Mucosa of stomach (tissue), 1 donor: ENCODE results near the gene IL31.
A peak's percentile ranks its signal among the peaks of the same experiment; 100 is the strongest.

Experiments
- H3K27me3 ChIP-seq: one replicate; pipeline ENCODE4 v1.7.0; 2013; ENCODE audit warnings: mild to moderate bottlenecking, low read length; ENCODE audit not compliant: control insufficient read depth, insufficient read depth
- H3K36me3 ChIP-seq: one replicate; pipeline ENCODE4 v1.7.0; 2013; ENCODE audit warnings: low read length; ENCODE audit not compliant: control insufficient read depth, insufficient read depth
- H3K4me1 ChIP-seq: one replicate; pipeline ENCODE4 v1.7.0; 2013; ENCODE audit warnings: mild to moderate bottlenecking, low read length; ENCODE audit not compliant: control insufficient read depth, insufficient read depth
- H3K4me3 ChIP-seq: one replicate; pipeline ENCODE4 v1.7.0; 2013; ENCODE audit warnings: low read length
- H3K9ac ChIP-seq: one replicate; pipeline ENCODE4 v1.7.0; 2013; ENCODE audit warnings: mild to moderate bottlenecking, low read length, moderate library complexity
- H3K9me3 ChIP-seq: one replicate; pipeline ENCODE4 v1.7.0; 2013; ENCODE audit warnings: mild to moderate bottlenecking, low read length, moderate library complexity; ENCODE audit not compliant: control insufficient read depth
- donor health status: Pancreatic carcinoma.

Gene IL31

GRCh38 chr12:122174155-122174845 is at the start of gene IL31:
IL31 (minus strand) TSS chr12:122174221; CDS start chr12:122174172, 49 bp downstream.
- Histone ChIP-seq H3K27me3 (peaks cover 4% of the 10 kb centered on the region), H3K36me3 (no peaks in the 10 kb centered on the region), H3K9me3 (no peaks in the 10 kb centered on the region), H3K9ac (no peak within 1 kb of the TSS), H3K4me3 (no peak within 1 kb of the TSS), H3K4me1 (no peaks in the 10 kb centered on the region)

- H3K36me3 ChIP-seq: peaks cover 10% of the 10 kb centered on the region
Observed at GRCh38 chr12:122216445-122216844, 42.4 kb upstream of the IL31 start.

GRCh38 chr12:122215771-122216170 is 41.8 kb upstream of the IL31 start:
- Histone ChIP-seq H3K9me3 (no peaks in the 10 kb centered on the region), H3K36me3 (peaks cover 10% of the 10 kb centered on the region), H3K9ac (no peak overlapping the region), H3K27me3 (no peaks in the 10 kb centered on the region), H3K4me1 (no peaks in the 10 kb centered on the region), H3K4me3 (no peak overlapping the region)

More at GRCh38 chr12:122216445-122216844, 42.4 kb upstream of the IL31 start:
- Histone ChIP-seq H3K27me3 (no peaks in the 10 kb centered on the region), H3K9me3 (no peaks in the 10 kb centered on the region), H3K4me1 (no peaks in the 10 kb centered on the region), H3K4me3 (no peak overlapping the region), H3K9ac (no peak overlapping the region)

- no peaks in the 10 kb centered on the region for H3K9me3 ChIP-seq
- H3K4me1 ChIP-seq: peaks cover under 1% of the 10 kb centered on the region
- H3K36me3 ChIP-seq: peaks cover 9% of the 10 kb centered on the region
- H3K27me3 ChIP-seq: peaks cover 29% of the 10 kb centered on the region
- no peak overlapping the region for H3K4me3 ChIP-seq
- no peak overlapping the region for H3K9ac ChIP-seq
Observed at GRCh38 chr12:122208073-122208820, 34.2 kb upstream of the IL31 start.

- Histone ChIP-seq H3K9me3 (no peaks in the 10 kb centered on the region), H3K36me3 (peaks cover 9% of the 10 kb centered on the region), H3K27me3 (peaks cover 34% of the 10 kb centered on the region)
Observed at GRCh38 chr12:122207391-122207790, 33.4 kb upstream of the IL31 start.

GRCh38 chr12:122206976-122207375 is 33.0 kb upstream of the IL31 start:
- Histone ChIP-seq H3K4me3 (no peak overlapping the region), H3K9ac (no peak overlapping the region), H3K27me3 (peaks cover 38% of the 10 kb centered on the region), H3K36me3 (peaks cover 9% of the 10 kb centered on the region), H3K9me3 (no peaks in the 10 kb centered on the region), H3K4me1 (peaks cover 6% of the 10 kb centered on the region)

More at GRCh38 chr12:122207391-122207790, 33.4 kb upstream of the IL31 start:
- Histone ChIP-seq H3K9ac (no peak overlapping the region), H3K4me3 (no peak overlapping the region), H3K4me1 (peaks cover 6% of the 10 kb centered on the region)

- H3K27me3 ChIP-seq: peaks cover 43% of the 10 kb centered on the region
- H3K9me3 ChIP-seq: no peaks in the 10 kb centered on the region
- no peak overlapping the region for H3K4me3 ChIP-seq
- no peak overlapping the region for H3K9ac ChIP-seq
- peaks cover 6% of the 10 kb centered on the region for H3K4me1 ChIP-seq
- peaks cover 9% of the 10 kb centered on the region for H3K36me3 ChIP-seq
Observed at GRCh38 chr12:122206111-122206881, 32.3 kb upstream of the IL31 start.

- Histone ChIP-seq H3K9me3 (no peaks in the 10 kb centered on the region), H3K9ac (no peak overlapping the region), H3K36me3 (peaks cover 9% of the 10 kb centered on the region), H3K27me3 (peaks cover 53% of the 10 kb centered on the region), H3K4me1 (peaks cover 13% of the 10 kb centered on the region), H3K4me3 (no peak overlapping the region)
Observed at GRCh38 chr12:122205053-122205925, 31.3 kb upstream of the IL31 start.

GRCh38 chr12:122204167-122205052 is 30.4 kb upstream of the IL31 start:
- no peaks in the 10 kb centered on the region for H3K9me3 ChIP-seq
- peaks cover 15% of the 10 kb centered on the region for H3K4me1 ChIP-seq
- H3K9ac ChIP-seq: peak overlapping the region; percentile 15
- H3K27me3 ChIP-seq: peaks cover 59% of the 10 kb centered on the region
- no peak overlapping the region for H3K4me3 ChIP-seq
- H3K36me3 ChIP-seq: peaks cover 9% of the 10 kb centered on the region

GRCh38 chr12:122203301-122204166 is 29.5 kb upstream of the IL31 start, which contains the start of gene B3GNT4:
B3GNT4 (plus strand) TSS chr12:122203709; CDS start chr12:122204619, 910 bp downstream.
- Histone ChIP-seq H3K27me3 (peaks cover 59% of the 10 kb centered on the region), H3K9me3 (no peaks in the 10 kb centered on the region), H3K36me3 (peaks cover 9% of the 10 kb centered on the region), H3K4me1 (peaks cover 15% of the 10 kb centered on the region), H3K4me3 (no peak within 1 kb of the TSS), H3K9ac (peak within 1 kb of the TSS; percentile 15)
